Progenitor cell of endocrine pancreas (in vitro differentiated cells): ENCODE data around the gene PARN. TPM values are rescaled to one million over a fixed set of nuclear protein-coding genes. Genes with fewer than 3 reads are reported as not detected.

ENCODE experiments used
- DNase-seq: peaks from one replicate; pipeline ENCODE4 v3.0.0; 2021; ENCODE audit warnings: low spot score; ENCODE audit not compliant: unreplicated experiment
- H3K27ac Mint-ChIP-seq: 2 replicates; pipeline ENCODE4 v1.8.0; 2021; ENCODE audit warnings: mild to moderate bottlenecking, moderate library complexity, mixed read lengths
- H3K27me3 Mint-ChIP-seq: 2 replicates; pipeline ENCODE4 v1.8.0; 2021; ENCODE audit warnings: mixed read lengths
- H3K36me3 Mint-ChIP-seq: 2 replicates; pipeline ENCODE4 v1.8.0; 2022; ENCODE audit warnings: mixed read lengths; ENCODE audit not compliant: insufficient read depth
- H3K4me1 Mint-ChIP-seq: 2 replicates; pipeline ENCODE4 v1.8.0; 2021; ENCODE audit warnings: low read depth, mixed read lengths
- H3K4me3 Mint-ChIP-seq: 2 replicates; pipeline ENCODE4 v1.8.0; 2021; ENCODE audit warnings: low read depth, mild to moderate bottlenecking, moderate library complexity, mixed read lengths
- H3K9me3 Mint-ChIP-seq: 2 replicates; pipeline ENCODE4 v1.8.0; 2021; ENCODE audit warnings: low read depth, mixed read lengths
- total RNA-seq: library from RNA; stranded (reverse); gene quantifications from 2 replicates; pipeline ENCODE4 v1.2.1, GENCODE V29; 2021
- TF ChIP-seq, protein P1 (sequence below): fragments of 200-600 bp; sonication (generic); IDR thresholded peaks from one replicate; pipeline ENCODE4 v1.5.0; 2021; ENCODE audit warnings: antibody characterized with exemption, mild to moderate bottlenecking; ENCODE audit not compliant: unreplicated experiment

The PARN gene
- total RNA-seq, 1 donor from 2014 or later = 31.4 TPM

DNA sequence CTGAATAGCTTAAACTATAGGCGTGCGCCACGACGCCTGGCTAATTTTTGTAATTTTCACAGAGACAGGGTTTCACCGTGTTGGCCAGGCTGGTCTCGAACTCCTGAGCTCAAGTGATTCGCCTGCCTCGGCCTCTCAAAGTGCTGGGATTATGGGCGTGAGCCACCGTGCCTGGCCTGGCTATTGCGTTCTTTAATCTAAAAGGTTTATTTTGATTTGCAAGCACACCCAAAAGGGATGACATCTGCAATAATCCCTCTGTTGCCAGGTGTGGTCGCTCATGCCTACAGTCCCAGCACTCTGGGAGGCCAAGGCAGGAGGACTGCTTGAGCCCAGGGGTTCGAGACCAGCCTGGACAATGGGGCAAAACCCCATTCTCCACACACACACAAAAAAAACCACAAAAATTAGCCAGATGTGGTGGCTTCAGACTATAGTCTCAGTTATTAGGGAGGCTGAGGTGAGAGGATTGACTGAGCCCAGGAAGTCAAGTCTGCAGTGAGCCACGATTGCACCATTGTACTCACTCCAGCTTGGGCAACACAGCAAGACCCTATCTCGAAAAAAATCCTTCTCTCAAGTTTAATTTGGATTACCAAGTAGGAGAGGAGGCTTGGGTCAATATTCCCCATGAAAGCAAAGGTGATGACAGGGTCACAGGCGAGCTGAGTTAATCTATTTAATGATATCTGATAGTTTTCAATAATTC, 144.1 kb downstream of the PARN start:
- no peaks in the 10 kb centered on the region for H3K9me3 Mint-ChIP-seq
- no peaks in the 10 kb centered on the region for H3K27me3 Mint-ChIP-seq
- H3K4me3 Mint-ChIP-seq = no peak overlapping the region
- peak overlapping the region; percentile 95 for H3K27ac Mint-ChIP-seq
- H3K36me3 Mint-ChIP-seq = peaks cover 10% of the 10 kb centered on the region
- TF ChIP-seq, protein P1, sequence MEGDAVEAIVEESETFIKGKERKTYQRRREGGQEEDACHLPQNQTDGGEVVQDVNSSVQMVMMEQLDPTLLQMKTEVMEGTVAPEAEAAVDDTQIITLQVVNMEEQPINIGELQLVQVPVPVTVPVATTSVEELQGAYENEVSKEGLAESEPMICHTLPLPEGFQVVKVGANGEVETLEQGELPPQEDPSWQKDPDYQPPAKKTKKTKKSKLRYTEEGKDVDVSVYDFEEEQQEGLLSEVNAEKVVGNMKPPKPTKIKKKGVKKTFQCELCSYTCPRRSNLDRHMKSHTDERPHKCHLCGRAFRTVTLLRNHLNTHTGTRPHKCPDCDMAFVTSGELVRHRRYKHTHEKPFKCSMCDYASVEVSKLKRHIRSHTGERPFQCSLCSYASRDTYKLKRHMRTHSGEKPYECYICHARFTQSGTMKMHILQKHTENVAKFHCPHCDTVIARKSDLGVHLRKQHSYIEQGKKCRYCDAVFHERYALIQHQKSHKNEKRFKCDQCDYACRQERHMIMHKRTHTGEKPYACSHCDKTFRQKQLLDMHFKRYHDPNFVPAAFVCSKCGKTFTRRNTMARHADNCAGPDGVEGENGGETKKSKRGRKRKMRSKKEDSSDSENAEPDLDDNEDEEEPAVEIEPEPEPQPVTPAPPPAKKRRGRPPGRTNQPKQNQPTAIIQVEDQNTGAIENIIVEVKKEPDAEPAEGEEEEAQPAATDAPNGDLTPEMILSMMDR = no peak
- H3K4me1 Mint-ChIP-seq = peaks cover 40% of the 10 kb centered on the region
- DNase-seq = no peak

DNA sequence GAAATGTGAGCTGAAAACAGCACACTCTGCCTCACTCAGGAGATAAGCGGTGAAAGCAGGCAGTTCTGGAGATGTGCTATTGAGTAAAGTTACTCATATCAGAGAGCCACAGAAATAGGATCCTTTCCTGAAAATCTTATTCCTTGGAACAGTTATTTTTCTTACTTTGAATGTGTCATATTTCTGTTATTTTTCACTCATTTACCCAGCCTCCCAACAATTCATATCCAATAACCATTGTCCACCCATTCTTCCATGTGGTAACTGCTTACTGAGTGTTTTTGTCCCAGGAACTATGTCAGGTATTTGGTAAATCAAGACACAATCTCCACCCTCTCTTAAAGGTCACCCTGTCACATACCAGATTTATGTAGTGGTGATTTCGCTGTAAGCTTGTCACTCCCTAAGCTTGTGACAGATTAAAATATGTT, 144.9 kb downstream of the PARN start:
- TF ChIP-seq, protein P1 = no peak
- no peak for DNase-seq
- H3K9me3 Mint-ChIP-seq = peaks cover 3% of the 10 kb centered on the region
- H3K27ac Mint-ChIP-seq = peak overlapping the region; percentile 23
- H3K36me3 Mint-ChIP-seq = peaks cover 16% of the 10 kb centered on the region
- peaks cover 39% of the 10 kb centered on the region for H3K4me1 Mint-ChIP-seq
- no peaks in the 10 kb centered on the region for H3K27me3 Mint-ChIP-seq
- no peak overlapping the region for H3K4me3 Mint-ChIP-seq

DNA sequence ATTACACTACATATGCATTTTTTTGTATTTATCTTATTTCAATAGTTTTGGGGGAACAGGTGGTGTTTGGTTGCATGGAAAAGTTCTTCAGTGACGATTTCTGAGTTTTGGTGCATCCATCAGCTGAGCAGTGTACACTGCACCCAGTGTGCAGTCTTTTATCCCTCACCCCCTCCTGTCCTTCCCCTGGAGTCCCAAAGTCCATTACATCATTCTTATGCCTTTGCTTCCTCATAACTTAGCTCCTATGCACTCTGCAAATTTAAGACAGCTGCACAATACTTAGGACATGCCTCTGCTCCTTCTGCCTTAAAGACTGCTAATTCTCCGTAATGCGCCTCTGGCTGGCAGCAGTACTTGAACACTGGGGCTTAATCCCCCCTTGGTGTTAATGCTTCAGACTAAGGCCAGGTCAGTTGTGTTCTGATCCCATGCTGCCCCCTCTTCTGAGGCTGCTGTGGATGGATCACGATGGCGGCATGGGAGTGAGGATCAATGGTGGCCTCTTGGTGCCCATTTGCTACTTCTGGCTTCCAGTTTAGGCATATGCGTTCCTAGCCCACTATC, 146.2 kb downstream of the PARN start:
- Mint-ChIP-seq H3K27ac (no peak overlapping the region), H3K4me1 (peaks cover 34% of the 10 kb centered on the region), H3K27me3 (no peaks in the 10 kb centered on the region), H3K9me3 (peaks cover 8% of the 10 kb centered on the region), H3K36me3 (peaks cover 26% of the 10 kb centered on the region), H3K4me3 (no peak overlapping the region)
- TF ChIP-seq, protein P1 = no peak
- DNase-seq = no peak

DNA sequence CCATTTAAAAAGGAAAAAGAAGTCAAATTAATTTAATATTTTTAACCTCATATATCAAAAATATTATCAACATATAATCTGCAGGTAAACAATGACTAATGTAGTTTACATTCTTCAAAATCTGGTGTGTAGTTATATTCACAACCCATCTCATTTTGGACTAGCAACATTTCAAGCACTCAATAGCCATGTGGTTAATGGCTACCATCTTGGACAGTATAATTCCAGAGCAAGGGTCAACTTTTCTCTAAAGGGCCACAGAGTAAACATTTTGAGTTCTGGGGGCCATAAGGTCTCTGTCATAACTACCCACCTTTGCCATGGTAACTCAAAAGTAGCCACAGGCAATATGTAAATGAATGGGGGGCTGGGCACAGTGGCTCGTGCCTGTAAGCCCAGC, 153.9 kb downstream of the PARN start:
- Mint-ChIP-seq H3K9me3 (peaks cover 12% of the 10 kb centered on the region), H3K36me3 (peaks cover 26% of the 10 kb centered on the region), H3K27me3 (no peaks in the 10 kb centered on the region), H3K4me1 (peaks cover 6% of the 10 kb centered on the region), H3K4me3 (no peak overlapping the region), H3K27ac (no peak overlapping the region)
- TF ChIP-seq, protein P1 = no peak
- DNase-seq = no peak

DNA sequence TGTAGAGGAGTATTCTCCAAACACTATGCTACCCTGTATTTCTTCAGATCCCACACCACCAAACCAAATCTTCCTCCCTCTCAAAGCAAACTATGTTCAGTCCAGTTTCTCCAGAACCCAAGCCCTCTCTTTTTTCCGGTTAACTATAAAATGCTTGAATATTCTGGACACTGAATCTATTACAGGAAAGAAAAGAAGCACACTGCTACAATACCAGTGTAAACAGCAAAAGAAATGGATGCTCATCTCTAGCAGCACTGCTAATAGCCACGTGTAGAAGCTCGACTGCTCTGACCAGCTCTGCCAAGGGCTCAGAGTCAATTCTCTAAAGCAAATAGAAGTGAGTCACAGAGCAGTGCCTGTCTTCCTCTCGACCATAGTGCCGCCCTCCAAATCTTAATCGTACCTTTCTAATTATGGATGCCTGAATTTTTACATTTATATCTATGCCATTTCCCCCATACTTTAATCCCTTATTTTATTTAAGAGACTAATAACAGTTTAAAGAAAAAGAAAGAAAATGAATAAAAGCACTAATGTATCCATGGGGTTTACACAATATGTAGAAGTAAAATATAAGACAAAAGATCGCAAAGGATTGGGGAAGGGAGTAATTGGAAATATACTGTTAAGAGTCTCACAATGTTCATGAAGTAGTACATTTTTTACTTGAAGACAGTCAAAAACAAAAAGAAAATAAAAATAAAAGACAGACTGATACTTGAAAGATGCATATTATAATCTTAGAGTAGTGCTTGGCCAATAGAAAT, 154.5 kb downstream of the PARN start:
- Mint-ChIP-seq H3K4me3 (no peak overlapping the region), H3K27ac (no peak overlapping the region)

More for the DNA sequence above, 154.5 kb downstream of the PARN start:
- TF ChIP-seq, protein P1 = no peak
- peaks cover 12% of the 10 kb centered on the region for H3K9me3 Mint-ChIP-seq
- peaks cover 6% of the 10 kb centered on the region for H3K4me1 Mint-ChIP-seq
- no peaks in the 10 kb centered on the region for H3K27me3 Mint-ChIP-seq
- DNase-seq = no peak
- peaks cover 23% of the 10 kb centered on the region for H3K36me3 Mint-ChIP-seq
